HG02981 (cell line): ENCODE measurements around the gene MKS1.

Experiments
- ATAC-seq: cut with Tn5 transposase; IDR thresholded peaks from one replicate; pipeline ENCODE4 v1.9.1; 2021; ENCODE audit warnings: mild to moderate bottlenecking, moderate library complexity; ENCODE audit not compliant: unreplicated experiment

MKS1 gene

GRCh38 chr17:58172369-58173071, 46.5 kb downstream of the MKS1 start:
- ATAC-seq: no peak

DNA sequence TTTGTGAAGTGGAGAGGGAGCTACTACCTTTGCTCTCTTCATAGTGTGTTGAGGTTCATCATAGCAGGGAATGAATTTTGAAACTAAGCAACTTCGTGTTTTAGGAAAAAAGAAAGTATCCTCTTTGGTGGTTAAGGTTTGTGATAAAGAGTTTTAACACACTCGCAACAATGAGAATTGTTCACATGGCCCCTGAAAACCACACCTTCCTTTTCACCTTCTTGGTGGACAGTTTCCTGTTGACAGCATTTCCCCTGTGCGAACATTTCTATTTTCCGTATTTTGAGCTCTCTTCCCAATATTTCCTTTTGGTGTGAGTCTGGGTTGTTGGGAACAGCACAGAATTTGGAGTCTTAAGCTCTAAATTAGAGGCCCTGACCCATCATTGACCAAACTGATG, 48.4 kb downstream of the MKS1 start:
- ATAC-seq: no peak

GRCh38 chr17:58166682-58167081, 52.4 kb downstream of the MKS1 start, which contains the start of gene OR4D2:
OR4D2 (plus strand) TSS chr17:58166982; CDS start chr17:58169656, 2,674 bp downstream.
- no peak for ATAC-seq

- ATAC-seq: no peak
Observed at GRCh38 chr17:58165981-58166380, 53.1 kb downstream of the MKS1 start.

GRCh38 chr17:58161566-58161965, 57.5 kb downstream of the MKS1 start:
- no peak for ATAC-seq

- ATAC-seq: no peak
Observed at GRCh38 chr17:58158181-58158580, 60.9 kb downstream of the MKS1 start.

GRCh38 chr17:58156839-58157803, 61.9 kb downstream of the MKS1 start:
- ATAC-seq: no peak
